Measurements from ENCODE around the gene USP32.

DNA sequence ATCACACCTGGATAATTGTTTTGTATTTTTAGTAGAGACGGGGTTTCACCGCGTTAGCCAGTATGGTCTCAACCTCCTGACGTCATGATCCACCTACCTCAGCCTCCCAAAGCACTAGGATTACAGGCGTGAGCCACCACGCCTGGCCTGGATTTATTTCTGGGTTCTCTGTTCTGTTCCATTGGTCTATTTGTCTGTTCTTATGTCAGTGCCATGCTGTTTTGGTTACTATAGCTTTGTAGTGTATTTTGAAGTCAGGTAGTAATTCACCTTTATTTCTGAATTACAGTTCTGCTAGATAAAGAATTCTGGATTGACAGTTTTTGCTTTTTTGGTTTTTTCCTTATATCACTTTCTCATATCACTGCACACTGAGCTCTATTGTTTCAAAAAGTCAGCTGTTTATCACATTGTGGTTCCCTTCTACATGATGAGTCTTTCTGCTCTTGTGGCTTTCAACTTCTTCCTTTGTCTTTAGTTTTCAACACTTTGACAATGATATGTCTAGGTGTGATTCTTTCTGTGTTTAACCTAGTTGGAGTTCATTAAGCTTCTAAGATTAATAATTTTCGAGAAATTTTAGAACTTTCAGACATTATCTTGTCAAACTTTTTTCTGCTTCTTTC is 144.0 kb downstream of the USP32 start:
- TF ChIP-seq, protein P1, sequence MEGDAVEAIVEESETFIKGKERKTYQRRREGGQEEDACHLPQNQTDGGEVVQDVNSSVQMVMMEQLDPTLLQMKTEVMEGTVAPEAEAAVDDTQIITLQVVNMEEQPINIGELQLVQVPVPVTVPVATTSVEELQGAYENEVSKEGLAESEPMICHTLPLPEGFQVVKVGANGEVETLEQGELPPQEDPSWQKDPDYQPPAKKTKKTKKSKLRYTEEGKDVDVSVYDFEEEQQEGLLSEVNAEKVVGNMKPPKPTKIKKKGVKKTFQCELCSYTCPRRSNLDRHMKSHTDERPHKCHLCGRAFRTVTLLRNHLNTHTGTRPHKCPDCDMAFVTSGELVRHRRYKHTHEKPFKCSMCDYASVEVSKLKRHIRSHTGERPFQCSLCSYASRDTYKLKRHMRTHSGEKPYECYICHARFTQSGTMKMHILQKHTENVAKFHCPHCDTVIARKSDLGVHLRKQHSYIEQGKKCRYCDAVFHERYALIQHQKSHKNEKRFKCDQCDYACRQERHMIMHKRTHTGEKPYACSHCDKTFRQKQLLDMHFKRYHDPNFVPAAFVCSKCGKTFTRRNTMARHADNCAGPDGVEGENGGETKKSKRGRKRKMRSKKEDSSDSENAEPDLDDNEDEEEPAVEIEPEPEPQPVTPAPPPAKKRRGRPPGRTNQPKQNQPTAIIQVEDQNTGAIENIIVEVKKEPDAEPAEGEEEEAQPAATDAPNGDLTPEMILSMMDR (conservative IDR thresholded peaks at IDR 0.05) = no peak
- TF ChIP-seq EZH2 (IDR thresholded peaks at IDR 0.05; ENCODE audit: low read depth) = no peak
